T-helper 9 cell (primary cell): ENCODE results near the gene IL17RE.

Source experiments
- DNase-seq: peaks from one replicate; pipeline ENCODE4 v3.0.0-alpha.2; 2020

Gene IL17RE

DNA sequence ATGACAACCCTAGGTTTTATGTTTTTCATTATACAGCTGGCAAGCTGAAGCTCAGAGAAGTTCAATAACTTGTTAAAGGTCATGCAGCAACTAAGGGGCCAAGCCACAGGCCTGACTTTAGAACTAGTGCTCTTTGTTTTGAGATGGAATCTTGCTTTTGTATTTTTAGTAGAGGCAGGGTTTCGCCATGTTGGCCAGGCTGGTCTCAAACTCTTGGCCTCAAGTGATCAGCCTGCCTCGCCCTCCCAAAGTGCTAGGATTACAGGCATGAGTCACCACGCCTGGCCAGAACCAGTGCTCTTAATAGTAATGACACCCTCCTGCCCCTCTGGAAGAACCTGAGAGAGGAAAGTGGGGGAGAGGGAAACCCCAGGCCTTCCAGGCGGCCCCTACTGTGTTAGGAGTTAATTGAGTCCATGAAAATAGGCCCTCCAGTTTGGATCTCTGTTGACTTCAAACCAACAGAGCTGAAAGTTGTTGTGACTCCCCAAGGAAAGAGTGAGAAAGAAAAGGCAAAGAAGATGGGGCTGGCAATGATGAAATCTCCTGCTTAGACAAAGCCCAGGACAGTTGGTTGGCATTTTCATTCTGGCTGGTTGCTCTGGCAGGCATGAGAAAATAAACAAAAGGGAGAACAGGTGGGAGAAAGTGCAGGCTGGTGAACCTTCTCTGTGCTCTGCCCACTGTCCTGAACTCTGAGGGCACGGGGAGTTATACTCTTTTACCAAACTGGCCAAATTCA lies 53.1 kb downstream of the IL17RE start:
- no peak for DNase-seq

GRCh38 chr3:9957214-9957613 lies 54.6 kb downstream of the IL17RE start:
- no peak for DNase-seq

GRCh38 chr3:9965200-9965875 lies 62.7 kb downstream of the IL17RE start:
- no peak for DNase-seq
